HG03565 (cell line): ENCODE data around the gene CDC25B.

Experiments used
- ATAC-seq: cut with Tn5 transposase; IDR thresholded peaks from one replicate; pipeline ENCODE4 v1.9.1; 2021; ENCODE audit warnings: mild to moderate bottlenecking, moderate library complexity; ENCODE audit not compliant: unreplicated experiment

Gene CDC25B

GRCh38 chr20:3795511-3796468, at the start of gene CDC25B:
TSS of gene CDC25B (plus strand) at chr20:3796310. CDS start at chr20:3796532, 222 bp downstream.
- peak; percentile 61 for ATAC-seq

- no peak for ATAC-seq
These were observed 48.6 kb upstream of the CDC25B start for GRCh38 chr20:3747471-3747870.

GRCh38 chr20:3748073-3748472, 48.0 kb upstream of the CDC25B start:
- ATAC-seq: no peak

GRCh38 chr20:3749087-3749688, 46.9 kb upstream of the CDC25B start:
- ATAC-seq: no peak

GRCh38 chr20:3749689-3750531, 46.2 kb upstream of the CDC25B start:
- no peak for ATAC-seq

GRCh38 chr20:3751305-3751674, 44.8 kb upstream of the CDC25B start:
- ATAC-seq: no peak

GRCh38 chr20:3751675-3752385, 44.3 kb upstream of the CDC25B start:
- ATAC-seq: no peak

GRCh38 chr20:3752386-3752759, 43.7 kb upstream of the CDC25B start:
- ATAC-seq: no peak

GRCh38 chr20:3753098-3753497, 43.0 kb upstream of the CDC25B start:
- ATAC-seq: no peak

GRCh38 chr20:3753501-3754275, 42.4 kb upstream of the CDC25B start:
- ATAC-seq: no peak

GRCh38 chr20:3754276-3754630, 41.9 kb upstream of the CDC25B start:
- no peak for ATAC-seq

- no peak for ATAC-seq
These were observed 40.8 kb upstream of the CDC25B start for GRCh38 chr20:3755269-3755668.

GRCh38 chr20:3755814-3756480, 40.2 kb upstream of the CDC25B start:
- ATAC-seq: no peak

GRCh38 chr20:3757268-3757667, 38.8 kb upstream of the CDC25B start:
- ATAC-seq: no peak

GRCh38 chr20:3758566-3758965, 37.5 kb upstream of the CDC25B start:
- ATAC-seq: no peak

- ATAC-seq: no peak
These were observed 36.7 kb upstream of the CDC25B start for GRCh38 chr20:3759316-3759823.

GRCh38 chr20:3759884-3760283, 36.2 kb upstream of the CDC25B start:
- no peak for ATAC-seq

- ATAC-seq: no peak
These were observed 35.3 kb upstream of the CDC25B start for GRCh38 chr20:3760655-3761348.
